Panc1 (cell line): ENCODE data around the gene FUNDC2. TPM values are rescaled to one million over a fixed set of nuclear protein-coding genes. Genes with fewer than 3 reads are reported as not detected.

Source experiments
- ATAC-seq: fragments of 200-7000 bp; cut with Tn5 transposase; 2 replicates; pipeline ENCODE4 v1.9.1; 2020; ENCODE audit warnings: mild to moderate bottlenecking, moderate library complexity
- BruUV-seq: library from RNA; stranded (reverse); fragments of 400-500 nt; replicated peaks from 2 replicates; lab custom pipeline; 2021; lab: Mats Ljungman, UMichigan
- CTCF ChIA-PET: fragments of 300-600 bp; sonication (Branson Sonifier 250); formaldehyde crosslinking; loops from one replicate; lab custom pipeline; 2022; ENCODE audit warnings: antibody characterized with exemption; lab: Charles Lee
- POLR2A ChIA-PET: fragments of 300-600 bp; sonication (Branson Sonifier 250); formaldehyde crosslinking; loops from one replicate; lab custom pipeline; 2022; ENCODE audit warnings: antibody characterized with exemption; lab: Charles Lee
- DNase-seq: peaks from one replicate; pipeline ENCODE4 v3.0.0-alpha.2; 2010; ENCODE audit warnings: low read depth, low spot score
- H3K27ac ChIP-seq: 2 replicates; pipeline ENCODE4 v1.5.1; 2011; ENCODE audit warnings: mild to moderate bottlenecking, low read length, inconsistent platforms
- H3K27me3 ChIP-seq: fragments of 200-500 bp; sonication (Bioruptor generic); 2 replicates; pipeline ENCODE4 v1.6.0; 2014; ENCODE audit warnings: low read length, inconsistent platforms; ENCODE audit not compliant: control insufficient read depth, insufficient read depth
- H3K36me3 ChIP-seq: fragments of 200-500 bp; sonication (Bioruptor generic); 2 replicates; pipeline ENCODE4 v1.5.1; 2014; ENCODE audit warnings: inconsistent platforms, mild to moderate bottlenecking, low read length, moderate library complexity; ENCODE audit not compliant: control insufficient read depth, insufficient read depth
- H3K4me1 ChIP-seq: 2 replicates; pipeline ENCODE4 v1.5.1; 2011; ENCODE audit warnings: inconsistent platforms, mild to moderate bottlenecking, low read length, moderate library complexity; ENCODE audit not compliant: control insufficient read depth, insufficient read depth
- H3K4me3 ChIP-seq, 2 experiments: 2 replicates each; pipeline ENCODE4 v1.5.1; 2011 to 2012; ENCODE audit warnings: low read depth in 2 of 2, low read length in 2 of 2, mild to moderate bottlenecking in 2 of 2, inconsistent platforms in 1 of 2, moderate library complexity in 1 of 2
- H3K9me3 ChIP-seq: fragments of 200-500 bp; sonication (Bioruptor generic); 2 replicates; pipeline ENCODE4 v1.5.1; 2014; ENCODE audit warnings: low read depth, mild to moderate bottlenecking, inconsistent platforms, low read length, moderate library complexity; ENCODE audit not compliant: control insufficient read depth, insufficient read depth
- POLR2AphosphoS5 ChIP-seq: IDR thresholded peaks from 2 replicates; pipeline ENCODE4 v1.6.1; 2012; ENCODE audit warnings: mild to moderate bottlenecking, low read depth, low read length, moderate library complexity
- SIN3A ChIP-seq: IDR thresholded peaks from 2 replicates; pipeline ENCODE4 v1.6.1; 2012; ENCODE audit warnings: low read depth, mild to moderate bottlenecking, low read length, moderate library complexity, borderline replicate concordance; ENCODE audit not compliant: insufficient read depth
- TCF7L2 ChIP-seq: IDR thresholded peaks from 2 replicates; pipeline ENCODE4 v1.6.1; 2011; ENCODE audit warnings: mild to moderate bottlenecking, low read depth, low read length, inconsistent platforms
- in situ Hi-C: cut with HindIII; loops from 2 replicates; pipeline ENCODE4 v1.10.0; 2016; ENCODE audit warnings: low sequenced_read_pairs, low pct_unique_long_range_greater_than_20kb
- intact Hi-C: fragments of 100-400 bp; cut with micrococcal nuclease; formaldehyde crosslinking; loops from one replicate; pipeline ENCODE4 v1.10.0; 2022; ENCODE audit not compliant: unreplicated experiment
- total RNA-seq: library from RNA; stranded (reverse); gene quantifications from one replicate; pipeline ENCODE4 v1.2.1, GENCODE V29; 2021; ENCODE audit not compliant: unreplicated experiment
- TF ChIP-seq, protein P1 (sequence below), 2 experiments: IDR thresholded peaks; 2 replicates each; pipeline ENCODE4 v1.6.1; 2011 to 2012; ENCODE audit warnings: low read depth in 2 of 2, control low read depth in 1 of 2, low read length in 1 of 2, mild to moderate bottlenecking in 1 of 2, moderate library complexity in 1 of 2; ENCODE audit not compliant: insufficient read depth in 1 of 2
- TF ChIP-seq, protein P2 (sequence below): fragments of 450-650 bp; IDR thresholded peaks from 2 replicates; pipeline ENCODE4 v1.5.1; 2017; ENCODE audit warnings: mild to moderate bottlenecking

The FUNDC2 gene
- total RNA-seq, 1 experiment from 2014 or later: 68.8 TPM

DNA sequence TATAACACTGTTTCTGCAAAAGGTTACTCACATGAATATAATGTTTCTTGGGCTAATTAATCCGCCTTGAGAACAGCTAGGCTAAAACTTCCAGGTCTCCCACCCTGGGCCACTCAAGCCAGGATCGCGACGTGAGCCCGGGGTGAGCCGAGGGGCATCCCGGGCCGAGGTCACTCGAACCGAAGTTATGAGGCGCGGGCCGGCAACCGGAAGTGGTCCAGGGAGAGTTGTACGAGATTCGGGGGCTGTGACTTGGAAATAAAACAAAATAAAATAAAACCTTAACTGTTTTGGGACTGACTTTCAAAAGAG lies 44.0 kb downstream of the FUNDC2 start:
- H3K9me3 ChIP-seq: no peaks in the 10 kb centered on the region
- H3K4me1 ChIP-seq: peaks cover 25% of the 10 kb centered on the region
- peak; percentile 52 for ATAC-seq
- peak overlapping the region; percentile 85 to 95 for H3K4me3 ChIP-seq
- H3K27ac ChIP-seq: peak overlapping the region; percentile 98
- no peaks in the 10 kb centered on the region for H3K27me3 ChIP-seq
- BruUV-seq: no TSS peak
- H3K36me3 ChIP-seq: peaks cover 13% of the 10 kb centered on the region
- CTCF ChIA-PET: no interaction called here
- POLR2A ChIA-PET: no interaction called here
- intact Hi-C loops: no loop called here
- DNase-seq: no peak
- in situ Hi-C loops: no loop called here
- TF ChIP-seq, protein P1, sequence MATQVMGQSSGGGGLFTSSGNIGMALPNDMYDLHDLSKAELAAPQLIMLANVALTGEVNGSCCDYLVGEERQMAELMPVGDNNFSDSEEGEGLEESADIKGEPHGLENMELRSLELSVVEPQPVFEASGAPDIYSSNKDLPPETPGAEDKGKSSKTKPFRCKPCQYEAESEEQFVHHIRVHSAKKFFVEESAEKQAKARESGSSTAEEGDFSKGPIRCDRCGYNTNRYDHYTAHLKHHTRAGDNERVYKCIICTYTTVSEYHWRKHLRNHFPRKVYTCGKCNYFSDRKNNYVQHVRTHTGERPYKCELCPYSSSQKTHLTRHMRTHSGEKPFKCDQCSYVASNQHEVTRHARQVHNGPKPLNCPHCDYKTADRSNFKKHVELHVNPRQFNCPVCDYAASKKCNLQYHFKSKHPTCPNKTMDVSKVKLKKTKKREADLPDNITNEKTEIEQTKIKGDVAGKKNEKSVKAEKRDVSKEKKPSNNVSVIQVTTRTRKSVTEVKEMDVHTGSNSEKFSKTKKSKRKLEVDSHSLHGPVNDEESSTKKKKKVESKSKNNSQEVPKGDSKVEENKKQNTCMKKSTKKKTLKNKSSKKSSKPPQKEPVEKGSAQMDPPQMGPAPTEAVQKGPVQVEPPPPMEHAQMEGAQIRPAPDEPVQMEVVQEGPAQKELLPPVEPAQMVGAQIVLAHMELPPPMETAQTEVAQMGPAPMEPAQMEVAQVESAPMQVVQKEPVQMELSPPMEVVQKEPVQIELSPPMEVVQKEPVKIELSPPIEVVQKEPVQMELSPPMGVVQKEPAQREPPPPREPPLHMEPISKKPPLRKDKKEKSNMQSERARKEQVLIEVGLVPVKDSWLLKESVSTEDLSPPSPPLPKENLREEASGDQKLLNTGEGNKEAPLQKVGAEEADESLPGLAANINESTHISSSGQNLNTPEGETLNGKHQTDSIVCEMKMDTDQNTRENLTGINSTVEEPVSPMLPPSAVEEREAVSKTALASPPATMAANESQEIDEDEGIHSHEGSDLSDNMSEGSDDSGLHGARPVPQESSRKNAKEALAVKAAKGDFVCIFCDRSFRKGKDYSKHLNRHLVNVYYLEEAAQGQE (IDR thresholded peaks at IDR 0.05; ENCODE audit: insufficient read depth in 1 of 2, low read depth in 2 of 2, low read length in 1 of 2): no peak
- TF ChIP-seq TCF7L2: no peak
- no peak for TF ChIP-seq POLR2AphosphoS5
- TF ChIP-seq, protein P2, sequence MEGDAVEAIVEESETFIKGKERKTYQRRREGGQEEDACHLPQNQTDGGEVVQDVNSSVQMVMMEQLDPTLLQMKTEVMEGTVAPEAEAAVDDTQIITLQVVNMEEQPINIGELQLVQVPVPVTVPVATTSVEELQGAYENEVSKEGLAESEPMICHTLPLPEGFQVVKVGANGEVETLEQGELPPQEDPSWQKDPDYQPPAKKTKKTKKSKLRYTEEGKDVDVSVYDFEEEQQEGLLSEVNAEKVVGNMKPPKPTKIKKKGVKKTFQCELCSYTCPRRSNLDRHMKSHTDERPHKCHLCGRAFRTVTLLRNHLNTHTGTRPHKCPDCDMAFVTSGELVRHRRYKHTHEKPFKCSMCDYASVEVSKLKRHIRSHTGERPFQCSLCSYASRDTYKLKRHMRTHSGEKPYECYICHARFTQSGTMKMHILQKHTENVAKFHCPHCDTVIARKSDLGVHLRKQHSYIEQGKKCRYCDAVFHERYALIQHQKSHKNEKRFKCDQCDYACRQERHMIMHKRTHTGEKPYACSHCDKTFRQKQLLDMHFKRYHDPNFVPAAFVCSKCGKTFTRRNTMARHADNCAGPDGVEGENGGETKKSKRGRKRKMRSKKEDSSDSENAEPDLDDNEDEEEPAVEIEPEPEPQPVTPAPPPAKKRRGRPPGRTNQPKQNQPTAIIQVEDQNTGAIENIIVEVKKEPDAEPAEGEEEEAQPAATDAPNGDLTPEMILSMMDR: no peak
- TF ChIP-seq SIN3A: no peak

DNA sequence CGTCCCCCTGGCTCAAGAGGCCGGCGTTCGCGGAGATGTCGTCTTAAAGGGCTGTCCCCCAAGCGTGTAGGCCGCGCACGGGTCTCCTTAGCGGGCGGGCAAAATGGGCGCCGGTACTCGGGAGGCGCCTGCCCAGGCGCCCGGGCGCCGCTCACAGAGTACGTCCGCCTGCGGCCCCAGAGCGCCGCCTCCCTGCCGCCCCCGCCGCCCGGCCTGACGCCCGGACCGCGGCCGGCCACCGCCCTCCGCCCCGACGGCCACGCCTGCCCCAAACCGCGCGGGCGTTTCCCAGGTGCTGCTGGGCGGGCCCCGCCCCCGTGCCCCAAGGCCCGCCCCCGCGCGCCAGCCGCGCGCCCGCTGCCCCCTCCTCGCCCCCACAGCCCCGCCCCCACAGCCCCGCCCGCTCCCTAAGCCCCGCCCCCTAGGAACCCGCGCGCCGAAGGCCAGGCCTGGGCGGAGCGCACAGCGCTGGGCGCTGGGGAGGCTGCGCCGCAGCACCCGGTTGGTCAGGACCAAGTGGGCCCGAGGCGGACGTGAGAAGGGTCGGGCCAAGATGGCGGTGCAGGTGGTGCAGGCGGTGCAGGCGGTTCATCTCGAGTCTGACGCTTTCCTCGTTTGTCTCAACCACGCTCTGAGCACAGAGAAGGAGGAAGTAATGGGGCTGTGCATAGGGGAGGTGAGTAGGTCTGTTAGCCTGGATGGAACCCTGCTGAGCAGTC lies 44.5 kb downstream of the FUNDC2 start, which contains the start of the genes BRCC3, CMC4 and MTCP1:
BRCC3 (plus strand) TSS at position 534 of the 719 bp plus-strand sequence; CDS start at position 554, 20 bp downstream.
CMC4 (minus strand) TSS at position 162 of the 719 bp plus-strand sequence. CDS start 7,113 bp downstream, outside the sequence.
MTCP1 (minus strand) TSS at position 162 of the 719 bp plus-strand sequence. CDS start 5,126 bp downstream, outside the sequence.
- TF ChIP-seq, protein P2: no peak
- TF ChIP-seq POLR2AphosphoS5 (peak; percentile 78), SIN3A (peak; percentile 74; the same call in 1 of the 2 replicates), TCF7L2 (no peak)
- TF ChIP-seq, protein P1 (IDR thresholded peaks at IDR 0.05; ENCODE audit: insufficient read depth in 1 of 2, low read depth in 2 of 2, low read length in 1 of 2): no peak
- Histone ChIP-seq H3K4me1 (peaks cover 25% of the 10 kb centered on the region), H3K4me3 (peak within 1 kb of the TSS; percentile 85 to 95), H3K36me3 (peaks cover 14% of the 10 kb centered on the region), H3K9me3 (no peaks in the 10 kb centered on the region), H3K27me3 (no peaks in the 10 kb centered on the region), H3K27ac (peak within 1 kb of the TSS; percentile 98)
- ATAC-seq: peak; percentile 98
- intact Hi-C loops: no loop called here
- no TSS peak for BruUV-seq
- DNase-seq: no peak
- ChIA-PET CTCF (no interaction called here), POLR2A (no interaction called here)
- in situ Hi-C loops: no loop called here
